Neural cell (in vitro differentiated cells): ENCODE data around the gene SLC35E1. TPM values are rescaled to one million over a fixed set of nuclear protein-coding genes. Genes with fewer than 3 reads are reported as not detected.

ENCODE experiments used
- H2AFZ ChIP-seq: fragments of 200-600, 300-800 bp; sonication (generic), shearing (Covaris generic); 2 replicates; pipeline ENCODE4 v1.6.0; 2014; ENCODE audit warnings: low read depth, mild to moderate bottlenecking, antibody characterized with exemption, low read length, moderate library complexity
- H3F3A ChIP-seq: fragments of 200-600 bp; shearing (Covaris generic); 2 replicates; pipeline ENCODE4 v1.6.1; 2016; ENCODE audit warnings: mild to moderate bottlenecking, moderate library complexity, mixed read lengths, antibody characterized with exemption, low read length; ENCODE audit not compliant: insufficient read depth, poor library complexity, severe bottlenecking
- H3K27ac ChIP-seq: fragments of 200-600, 300-800 bp; sonication (generic), shearing (Covaris generic); 2 replicates; pipeline ENCODE4 v1.5.1; 2014; ENCODE audit warnings: mild to moderate bottlenecking, low read length, moderate library complexity
- H3K27me3 ChIP-seq: fragments of 300-800, 200-600 bp; sonication (generic), shearing (Covaris generic); 2 replicates; pipeline ENCODE4 v1.6.0; 2014; ENCODE audit warnings: mild to moderate bottlenecking, low read depth, low read length, moderate library complexity; ENCODE audit not compliant: insufficient read depth
- H3K36me3 ChIP-seq: fragments of 300-800, 200-600 bp; sonication (generic), shearing (Covaris generic); 2 replicates; pipeline ENCODE4 v1.5.1; 2014; ENCODE audit warnings: mild to moderate bottlenecking, antibody characterized with exemption, low read length, moderate library complexity; ENCODE audit not compliant: insufficient read depth
- H3K4me2 ChIP-seq: fragments of 300-800, 200-600 bp; sonication (generic), shearing (Covaris generic); 2 replicates; pipeline ENCODE4 v1.6.0; 2014; ENCODE audit warnings: mild to moderate bottlenecking, low read length
- H3K4me3 ChIP-seq: fragments of 300-800, 200-600 bp; sonication (generic), shearing (Covaris generic); 2 replicates; pipeline ENCODE4 v1.5.1; 2014; ENCODE audit warnings: mild to moderate bottlenecking, low read length, moderate library complexity
- H3K79me2 ChIP-seq: fragments of 200-600 bp; shearing (Covaris generic); replicated peaks from 2 replicates; pipeline ENCODE4 v1.6.0; 2014; ENCODE audit warnings: mild to moderate bottlenecking, low read length, moderate library complexity; ENCODE audit not compliant: insufficient read depth
- H3K9ac ChIP-seq: fragments of 300-800, 200-600 bp; sonication (generic), shearing (Covaris generic); 2 replicates; pipeline ENCODE4 v1.6.1; 2016; ENCODE audit warnings: mild to moderate bottlenecking, low read length, mixed read lengths
- H3K9me2 ChIP-seq: fragments of 200-600 bp; shearing (Covaris generic); 2 replicates; pipeline ENCODE4 v1.6.1; 2016; ENCODE audit warnings: mild to moderate bottlenecking, low read length, mixed read lengths; ENCODE audit not compliant: insufficient read depth
- H3K9me3 ChIP-seq: fragments of 200-600, 300-800 bp; sonication (generic), shearing (Covaris generic); 2 replicates; pipeline ENCODE4 v1.6.1; 2016; ENCODE audit warnings: mild to moderate bottlenecking, mixed run types, low read length, moderate library complexity, mixed read lengths
- H4K20me1 ChIP-seq: fragments of 200-600 bp; shearing (Covaris generic); 2 replicates; pipeline ENCODE4 v1.6.1; 2016; ENCODE audit warnings: mild to moderate bottlenecking, mixed run types; ENCODE audit not compliant: insufficient read depth
- CTCF ChIP-seq: fragments of 450-650 bp; IDR thresholded peaks from 2 replicates; pipeline ENCODE4 v1.5.1; 2014; ENCODE audit warnings: antibody characterized with exemption, mild to moderate bottlenecking, moderate library complexity; ENCODE audit not compliant: poor library complexity, severe bottlenecking
- EP300 ChIP-seq: fragments of 450-650 bp; conservative IDR thresholded peaks from 2 replicates; pipeline ENCODE4 v1.6.1; 2014; ENCODE audit warnings: antibody characterized with exemption, mild to moderate bottlenecking, moderate library complexity; ENCODE audit not compliant: poor library complexity, severe bottlenecking
- EZH2 ChIP-seq: fragments of 200-600, 300-800 bp; shearing (Covaris generic), sonication (generic); IDR thresholded peaks from 2 replicates; pipeline ENCODE4 v1.6.1; 2014; ENCODE audit warnings: antibody characterized with exemption, low read length, borderline replicate concordance, mild to moderate bottlenecking; ENCODE audit not compliant: insufficient read depth, poor library complexity, severe bottlenecking
- MXI1 ChIP-seq: fragments of 450-650 bp; conservative IDR thresholded peaks from 2 replicates; pipeline ENCODE4 v1.6.1; 2014; ENCODE audit warnings: antibody characterized with exemption, mild to moderate bottlenecking; ENCODE audit not compliant: poor library complexity, severe bottlenecking
- POLR2AphosphoS5 ChIP-seq: IDR thresholded peaks from 2 replicates; pipeline ENCODE4 v1.6.1; 2012
- RAD21 ChIP-seq: fragments of 450-650 bp; conservative IDR thresholded peaks from 2 replicates; pipeline ENCODE4 v1.6.1; 2014; ENCODE audit warnings: antibody characterized with exemption, mild to moderate bottlenecking, moderate library complexity
- REST ChIP-seq: IDR thresholded peaks from 2 replicates; pipeline ENCODE4 v1.6.1; 2012; ENCODE audit warnings: borderline replicate concordance
- SMC3 ChIP-seq: fragments of 450-650 bp; conservative IDR thresholded peaks from 2 replicates; pipeline ENCODE4 v1.6.1; 2014; ENCODE audit warnings: antibody characterized with exemption, mild to moderate bottlenecking, moderate library complexity; ENCODE audit not compliant: poor library complexity
- TAF1 ChIP-seq: IDR thresholded peaks from 2 replicates; pipeline ENCODE4 v1.6.1; 2012; ENCODE audit warnings: low read depth
- polyA plus RNA-seq: library from polyadenylated mRNA; depleted of rRNA; stranded (reverse); fragments of >200 nt; gene quantifications from 2 replicates; pipeline ENCODE4 v1.2.3, GENCODE V29; 2014

The SLC35E1 gene
- polyA plus RNA-seq, 1 donor from 2014 or later: 23.9 TPM

- TF ChIP-seq MXI1: no peak
- Histone ChIP-seq H3K9me2 (no peaks in the 10 kb centered on the region), H3K27ac (no peak overlapping the region), H3K79me2 (peaks cover 16% of the 10 kb centered on the region), H2AFZ (no peak overlapping the region), H3K27me3 (no peaks in the 10 kb centered on the region), H3K9me3 (no peaks in the 10 kb centered on the region), H3K9ac (no peak overlapping the region), H3K36me3 (no peaks in the 10 kb centered on the region), H4K20me1 (no peaks in the 10 kb centered on the region), H3K4me2 (no peak overlapping the region), H3K4me3 (no peak overlapping the region), H3F3A (no peaks in the 10 kb centered on the region)
Measured at GRCh38 chr19:16599655-16600346, 27.6 kb upstream of the SLC35E1 start.

- Histone ChIP-seq H3K4me2 (no peak overlapping the region), H3K9me3 (no peaks in the 10 kb centered on the region), H2AFZ (no peak overlapping the region), H3K36me3 (no peaks in the 10 kb centered on the region), H3K27ac (no peak overlapping the region), H3K4me3 (no peak overlapping the region), H3K9me2 (no peaks in the 10 kb centered on the region), H3K27me3 (no peaks in the 10 kb centered on the region), H3K9ac (no peak overlapping the region), H3K79me2 (peaks cover 13% of the 10 kb centered on the region), H4K20me1 (no peaks in the 10 kb centered on the region), H3F3A (no peaks in the 10 kb centered on the region)
- no peak for TF ChIP-seq RAD21
- no peak for TF ChIP-seq TAF1
- no peak for TF ChIP-seq POLR2AphosphoS5
- TF ChIP-seq SMC3: no peak
- no peak for TF ChIP-seq MXI1
- TF ChIP-seq EP300: no peak
- no peak for TF ChIP-seq REST
- TF ChIP-seq CTCF: no peak
- no peak for TF ChIP-seq EZH2
Measured at GRCh38 chr19:16598848-16599247, 26.6 kb upstream of the SLC35E1 start.
